DMS53 treated with DMSO at 0.1 percent for 48 hours (cell line): ENCODE measurements around the gene C3orf52.
A peak's percentile ranks its signal among the peaks of the same experiment; 100 is the strongest.

Source experiments
- DNase-seq: peaks from one replicate; lab custom pipeline; 2025; ENCODE audit not compliant: unreplicated experiment; lab: John Stamatoyannopoulos, UW

Gene C3orf52

DNA sequence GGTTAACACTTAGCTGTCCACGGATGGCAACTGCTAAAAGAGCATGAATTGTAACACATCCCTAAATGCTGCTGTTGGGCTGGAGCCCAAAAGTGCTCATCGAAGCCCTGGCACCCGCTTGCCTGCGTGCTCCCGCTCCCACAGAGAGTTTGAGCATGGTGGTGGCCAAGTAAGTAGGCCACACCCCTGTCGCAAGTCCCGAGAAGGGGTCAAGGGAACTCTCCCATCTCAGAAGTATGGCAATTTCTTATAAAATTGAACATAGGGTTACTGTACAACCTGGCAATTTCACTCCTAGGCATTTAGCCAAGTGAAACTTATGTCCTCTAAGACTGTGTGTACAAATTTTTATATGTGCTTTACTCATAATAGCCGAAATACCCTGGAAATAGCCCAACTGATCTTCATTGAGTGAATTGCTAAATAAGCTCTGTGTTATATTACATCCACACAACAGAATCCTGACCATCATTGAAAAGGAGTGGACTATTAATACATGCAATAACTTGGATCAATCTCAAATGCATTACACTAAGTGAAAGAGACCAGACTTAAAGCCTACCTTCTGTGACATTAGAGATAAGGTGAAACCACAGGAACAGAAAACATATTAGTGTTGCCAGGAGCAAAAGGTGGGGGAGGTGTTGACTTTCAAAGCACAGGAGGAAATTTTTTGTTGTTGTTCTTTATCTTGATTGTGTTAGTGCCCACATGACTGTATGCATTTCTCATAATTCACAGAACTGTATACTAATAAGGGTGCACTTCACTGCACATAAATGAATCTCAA is 48.3 kb downstream of the C3orf52 start:
- peak; percentile 1 for DNase-seq

DNA sequence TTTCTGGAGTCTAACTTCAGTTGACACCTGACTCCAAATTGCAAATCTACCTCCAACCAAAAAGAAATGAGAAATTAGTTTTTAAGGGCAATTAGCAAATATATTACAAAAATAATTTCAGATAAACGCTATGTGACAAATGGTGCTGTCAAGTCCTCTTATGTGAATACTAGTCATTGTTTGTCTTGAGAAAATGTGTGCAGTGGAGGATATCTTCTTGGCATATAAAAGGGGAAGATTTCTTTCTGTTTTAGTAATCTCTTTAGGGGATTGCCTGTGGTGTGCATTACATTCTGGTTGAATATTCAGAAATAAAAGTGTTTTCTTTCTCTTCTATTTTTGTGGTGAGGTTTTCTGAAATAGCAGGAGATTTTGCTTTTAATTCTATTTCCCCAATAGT is 49.9 kb downstream of the C3orf52 start:
- DNase-seq: no peak

GRCh38 chr3:112136959-112137693 is 50.9 kb downstream of the C3orf52 start:
- peak; percentile 33 for DNase-seq

GRCh38 chr3:112137781-112138180 is 51.6 kb downstream of the C3orf52 start:
- no peak for DNase-seq

DNA sequence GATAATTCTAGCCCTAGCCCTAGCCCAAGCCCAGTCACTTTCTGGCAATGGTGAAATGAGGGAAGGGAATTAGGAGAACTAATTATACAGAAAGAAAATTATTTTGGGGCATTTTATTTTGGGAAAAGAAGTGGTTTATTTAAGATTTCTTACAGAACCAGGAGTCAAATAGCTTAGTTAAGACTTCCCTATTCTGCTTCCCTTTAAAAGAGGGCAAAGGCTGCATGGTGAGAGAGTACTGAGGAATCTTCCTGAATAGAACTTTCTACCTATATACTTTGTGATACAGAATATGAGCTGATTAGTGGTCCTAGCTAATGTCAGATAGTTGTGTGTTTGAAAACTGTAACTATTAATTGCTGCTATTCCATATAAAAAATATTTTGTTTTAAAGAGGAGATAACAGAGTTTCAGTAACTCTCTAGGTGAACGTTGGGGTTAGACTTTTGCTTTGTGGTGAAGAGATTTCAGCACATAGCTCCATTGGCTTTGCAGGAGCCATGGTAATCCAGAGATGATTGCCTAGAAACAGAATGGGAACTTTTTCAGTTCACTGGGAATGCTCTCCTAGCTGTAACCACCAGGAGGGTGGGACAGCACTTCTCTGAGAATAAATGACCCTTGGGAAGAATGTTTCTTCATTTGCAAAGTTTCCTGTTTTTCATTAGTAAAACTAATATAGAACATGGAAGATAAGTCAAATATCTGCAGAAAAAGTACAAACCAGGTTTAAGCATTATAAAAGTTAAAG is 52.2 kb downstream of the C3orf52 start:
- no peak for DNase-seq

GRCh38 chr3:112140584-112140983 is 54.4 kb downstream of the C3orf52 start:
- no peak for DNase-seq

DNA sequence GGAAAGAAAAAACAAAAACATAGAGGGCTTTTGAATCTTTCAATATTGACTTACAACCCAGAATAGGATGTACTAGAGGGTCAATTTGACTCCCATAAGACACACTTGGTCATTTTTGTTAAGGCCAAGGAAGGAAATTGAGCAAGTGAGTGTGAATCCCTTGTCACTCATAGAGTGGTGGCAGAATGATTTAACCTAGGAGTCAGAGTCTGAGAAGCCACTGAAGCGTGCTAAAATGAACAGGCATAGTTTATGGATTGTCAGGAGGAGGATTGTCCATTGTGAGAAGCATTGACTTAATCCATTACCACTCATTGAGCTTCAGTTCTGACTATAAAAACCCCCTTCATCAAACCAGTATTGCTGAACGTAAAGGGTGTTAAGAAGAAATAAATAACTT is 55.1 kb downstream of the C3orf52 start:
- no peak for DNase-seq

GRCh38 chr3:112143251-112143650 is 57.1 kb downstream of the C3orf52 start:
- DNase-seq: no peak

DNA sequence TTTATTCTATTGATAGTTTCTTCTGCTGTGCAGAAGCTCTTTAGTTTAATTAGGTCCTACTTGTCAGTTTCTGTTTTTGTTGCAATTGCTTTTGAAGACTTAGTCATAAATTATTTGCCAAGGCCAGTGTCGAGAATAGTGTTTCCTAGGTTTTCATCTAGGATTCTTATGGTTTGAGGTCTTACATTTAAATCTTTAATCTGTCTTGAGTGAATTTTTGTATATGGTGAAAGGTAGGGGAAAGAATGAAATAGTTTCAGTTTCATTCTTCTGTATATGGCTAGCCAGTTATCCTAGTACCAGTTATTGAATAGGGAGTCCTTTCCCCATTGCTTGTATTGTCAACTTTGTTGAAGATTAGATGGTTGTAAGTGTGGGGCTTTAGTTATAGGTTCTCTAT is 57.5 kb downstream of the C3orf52 start:
- DNase-seq: no peak

DNA sequence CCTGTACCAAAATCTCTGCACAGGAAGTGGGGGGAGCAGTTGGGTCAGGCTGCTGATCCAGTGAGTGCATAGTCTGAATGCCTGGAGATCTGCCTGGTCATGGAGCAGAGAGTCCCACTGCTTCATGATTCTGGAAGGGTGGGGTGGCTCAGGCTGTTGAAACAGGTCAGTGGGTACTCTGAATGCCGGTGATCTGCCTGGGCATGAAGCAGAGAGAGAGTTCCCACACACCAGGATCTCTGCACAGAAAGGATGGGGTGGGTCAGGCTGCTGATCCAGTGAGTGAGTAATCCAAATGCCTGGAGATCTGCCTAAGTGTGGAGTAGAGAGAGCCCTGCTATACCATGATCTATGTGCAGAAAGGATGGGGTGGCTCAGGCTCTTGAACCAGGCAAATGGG is 62.9 kb downstream of the C3orf52 start:
- DNase-seq: no peak

DNA sequence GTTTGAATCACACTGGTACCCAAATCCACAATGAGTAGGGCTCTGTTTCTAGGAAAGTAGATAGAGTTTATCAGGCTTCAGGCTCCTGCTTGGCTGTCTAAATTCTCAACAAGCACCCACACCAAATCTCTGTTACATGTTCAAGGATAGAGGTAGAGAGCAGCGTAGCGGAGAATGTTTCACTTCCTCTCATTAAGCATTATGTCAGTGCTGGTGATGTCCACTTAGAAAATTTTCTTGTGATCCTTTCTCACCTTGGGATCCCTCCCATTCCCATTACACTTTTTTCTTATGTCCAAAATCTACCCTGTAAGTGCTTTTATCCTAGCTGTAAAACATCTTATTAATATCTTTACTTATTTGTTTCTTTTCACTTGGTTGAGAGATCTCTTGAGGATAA is 81.6 kb downstream of the C3orf52 start:
- no peak for DNase-seq
